GM12874 (cell line): ENCODE measurements around the gene KRTAP5-2.

ENCODE experiments used
- CTCF ChIP-seq: IDR thresholded peaks from 2 replicates; pipeline ENCODE4 v1.5.1; 2011; ENCODE audit warnings: low read depth, mild to moderate bottlenecking, control low read depth, low read length, moderate library complexity; ENCODE audit not compliant: insufficient read depth

The KRTAP5-2 gene

GRCh38 chr11:1597994-1598380 lies at the start of gene KRTAP5-2:
Gene KRTAP5-2 (minus strand): TSS chr11:1598294. CDS start chr11:1598250, 44 bp downstream.
- TF ChIP-seq CTCF, result no peak

- no peak for TF ChIP-seq CTCF
Observed at GRCh38 chr11:1645357-1645821, 47.3 kb upstream of the KRTAP5-2 start.

GRCh38 chr11:1644601-1645356 lies 46.7 kb upstream of the KRTAP5-2 start:
- no peak for TF ChIP-seq CTCF

- no peak for TF ChIP-seq CTCF
Observed at GRCh38 chr11:1643146-1643690, 45.1 kb upstream of the KRTAP5-2 start.

- no peak for TF ChIP-seq CTCF
Observed at GRCh38 chr11:1642288-1643145, 44.4 kb upstream of the KRTAP5-2 start.

- no peak for TF ChIP-seq CTCF
Observed at GRCh38 chr11:1641096-1641495, 43.0 kb upstream of the KRTAP5-2 start.

GRCh38 chr11:1640076-1640946 lies 42.2 kb upstream of the KRTAP5-2 start:
- TF ChIP-seq CTCF, result peak; percentile 85
